PC-3 (cell line): ENCODE data around the gene ESYT1. TPM values are rescaled to one million over a fixed set of nuclear protein-coding genes. Genes with fewer than 3 reads are reported as not detected.
A peak's percentile ranks its signal among the peaks of the same experiment; 100 is the strongest.

ENCODE experiments used
- ATAC-seq: fragments of 200-7000 bp; cut with Tn5 transposase; 2 replicates; pipeline ENCODE4 v1.9.1; 2020; ENCODE audit warnings: mild to moderate bottlenecking, moderate library complexity
- BruUV-seq: library from RNA; stranded (reverse); fragments of 400-500 nt; replicated peaks from 2 replicates; lab custom pipeline; 2021; lab: Mats Ljungman, UMichigan
- CTCF ChIA-PET: fragments of 300-600 bp; sonication (Branson Sonifier 250); formaldehyde crosslinking; loops from one replicate; lab custom pipeline; 2022; ENCODE audit warnings: antibody characterized with exemption; lab: Charles Lee
- POLR2A ChIA-PET: fragments of 300-600 bp; sonication (Branson Sonifier 250); formaldehyde crosslinking; loops from one replicate; lab custom pipeline; 2022; ENCODE audit warnings: antibody characterized with exemption; ENCODE audit not compliant: unreplicated experiment; lab: Charles Lee
- DNase-seq: peaks from one replicate; pipeline ENCODE4 v3.0.0-alpha.2; 2015
- H2AFZ ChIP-seq: fragments of 300-600 bp; sonication (generic); 2 replicates; pipeline ENCODE4 v1.6.0; 2016; ENCODE audit warnings: antibody characterized with exemption, low read length
- H3F3A ChIP-seq: fragments of 300-600 bp; sonication (generic); one replicate; pipeline ENCODE4 v1.6.0; 2017; ENCODE audit warnings: antibody characterized with exemption, low read length, control low read depth, mild to moderate bottlenecking; ENCODE audit not compliant: unreplicated experiment
- H3K27ac ChIP-seq: fragments of 300-600 bp; sonication (generic); 2 replicates; pipeline ENCODE4 v1.5.1; 2016; ENCODE audit warnings: mild to moderate bottlenecking, low read length
- H3K27me3 ChIP-seq: fragments of 300-600 bp; sonication (generic); 2 replicates; pipeline ENCODE4 v1.6.1; 2016; ENCODE audit warnings: low read length, mixed read lengths
- H3K36me3 ChIP-seq: fragments of 300-600 bp; sonication (generic); 2 replicates; pipeline ENCODE4 v1.6.1; 2016; ENCODE audit warnings: low read depth, mixed run types, low read length, mixed read lengths
- H3K4me1 ChIP-seq: fragments of 300-600 bp; sonication (generic); 2 replicates; pipeline ENCODE4 v1.5.1; 2016; ENCODE audit warnings: low read length; ENCODE audit not compliant: insufficient read depth
- H3K4me2 ChIP-seq: fragments of 300-600 bp; sonication (generic); 2 replicates; pipeline ENCODE4 v1.6.0; 2016; ENCODE audit warnings: low read length
- H3K4me3 ChIP-seq: fragments of 300-600 bp; sonication (generic); 2 replicates; pipeline ENCODE4 v1.5.1; 2016; ENCODE audit warnings: mild to moderate bottlenecking, low read length, mixed read lengths
- H3K79me2 ChIP-seq: fragments of 300-600 bp; sonication (generic); 2 replicates; pipeline ENCODE4 v1.6.1; 2017; ENCODE audit warnings: low read length, mixed read lengths
- H3K9ac ChIP-seq: fragments of 300-600 bp; sonication (generic); 2 replicates; pipeline ENCODE4 v1.6.0; 2016; ENCODE audit warnings: mild to moderate bottlenecking, low read length
- H3K9me2 ChIP-seq: fragments of 300-600 bp; sonication (generic); replicated peaks from 2 replicates; pipeline ENCODE4 v1.6.1; 2016; ENCODE audit warnings: mixed run types, low read length, mixed read lengths
- H3K9me3 ChIP-seq: fragments of 300-600 bp; sonication (generic); 2 replicates; pipeline ENCODE4 v1.6.1; 2016; ENCODE audit warnings: low read length, mixed read lengths
- H4K20me1 ChIP-seq: fragments of 300-600 bp; sonication (generic); 2 replicates; pipeline ENCODE4 v1.6.1; 2016; ENCODE audit warnings: low read length, mixed read lengths
- CTCF ChIP-seq: fragments of 300-600 bp; sonication (generic); conservative IDR thresholded peaks from 2 replicates; pipeline ENCODE4 v1.5.1; 2017; ENCODE audit warnings: antibody characterized with exemption, low read depth, mild to moderate bottlenecking, low read length
- EZH2 ChIP-seq: fragments of 300-600 bp; sonication (generic); IDR thresholded peaks from one replicate; pipeline ENCODE4 v1.6.1; 2017; ENCODE audit warnings: antibody characterized with exemption, mild to moderate bottlenecking, low read length; ENCODE audit not compliant: unreplicated experiment
- EZH2phosphoT487 ChIP-seq: fragments of 300-600 bp; sonication (generic); IDR thresholded peaks from 2 replicates; pipeline ENCODE4 v1.6.1; 2018; ENCODE audit warnings: mild to moderate bottlenecking, antibody characterized with exemption, low read length, borderline replicate concordance
- intact Hi-C: fragments of 100-400 bp; cut with micrococcal nuclease; formaldehyde crosslinking; loops from 2 replicates; pipeline ENCODE4 v1.9.0; 2023
- total RNA-seq: library from RNA; depleted of rRNA; stranded (reverse); fragments of >200 nt; gene quantifications from 2 replicates; pipeline ENCODE4 v1.2.3, GENCODE V29; 2014

Gene ESYT1
- total RNA-seq, 1 experiment from 2014 or later: 120 TPM

- H3K79me2 ChIP-seq: peaks cover 30% of the 10 kb centered on the region
- H3K4me2 ChIP-seq: peak overlapping the region; percentile 93
- CTCF ChIA-PET: interaction anchor here (0.6 kb wide), 2 partner anchors 251 to 607 kb away, joined by 3 to 12 read pairs; no protein-coding TSS in a partner anchor
- ATAC-seq: no peak
- H3K9me2 ChIP-seq: no peaks in the 10 kb centered on the region
- peak overlapping the region; percentile 86 for H3K4me3 ChIP-seq
- H3K36me3 ChIP-seq: no peaks in the 10 kb centered on the region
- peaks cover 19% of the 10 kb centered on the region for H3K4me1 ChIP-seq
- BruUV-seq: TSS peak; percentile 32
- no peaks in the 10 kb centered on the region for H3K9me3 ChIP-seq
- H3K9ac ChIP-seq: peak overlapping the region; percentile 76
- H2AFZ ChIP-seq: peak overlapping the region; percentile 93
- POLR2A ChIA-PET: interaction anchor here (0.6 kb wide), 2 partner anchors 38 to 352 kb away, joined by 3 to 8 read pairs; partner anchors contain the start of gene ZC3H10
- no peaks in the 10 kb centered on the region for H4K20me1 ChIP-seq
- TF ChIP-seq CTCF (peak; percentile 35; the same call in 1 of the 2 replicates), EZH2phosphoT487 (no peak)
- no peaks in the 10 kb centered on the region for H3K27me3 ChIP-seq
- peak overlapping the region; percentile 82 for H3K27ac ChIP-seq
- DNase-seq: peak; percentile 42
- intact Hi-C loops: no loop called here
- no peaks in the 10 kb centered on the region for H3F3A ChIP-seq
Measured at GRCh38 chr12:56080556-56081138, 47.4 kb upstream of the ESYT1 start.

GRCh38 chr12:56081393-56082347 is 46.4 kb upstream of the ESYT1 start:
- peak overlapping the region; percentile 93 for H3K4me2 ChIP-seq
- H3K79me2 ChIP-seq: peaks cover 30% of the 10 kb centered on the region
- no peaks in the 10 kb centered on the region for H4K20me1 ChIP-seq
- ChIA-PET CTCF (no interaction called here), POLR2A (interaction anchor here (0.6 kb wide), 1 partner anchor 37 kb away, joined by 3 read pairs; the partner anchor contains the start of gene ZC3H10)
- H3K27ac ChIP-seq: no peak overlapping the region
- H3K9ac ChIP-seq: peak overlapping the region; percentile 76; the same call in 1 of the 2 replicates
- no peak for ATAC-seq
- H3K27me3 ChIP-seq: no peaks in the 10 kb centered on the region
- no peaks in the 10 kb centered on the region for H3K9me2 ChIP-seq
- BruUV-seq: no TSS peak
- peak overlapping the region; percentile 86 for H3K4me3 ChIP-seq
- DNase-seq: no peak
- H3F3A ChIP-seq: no peaks in the 10 kb centered on the region
- H3K4me1 ChIP-seq: peaks cover 29% of the 10 kb centered on the region
- H3K36me3 ChIP-seq: no peaks in the 10 kb centered on the region
- intact Hi-C loops: no loop called here
- no peak overlapping the region for H2AFZ ChIP-seq
- no peak for TF ChIP-seq EZH2phosphoT487
- TF ChIP-seq CTCF: no peak
- TF ChIP-seq EZH2: no peak
- H3K9me3 ChIP-seq: no peaks in the 10 kb centered on the region
